ENCODE results near the gene CFD.
"Not testable (repeated sequence)": the region's sequence is repeated elsewhere in the genome, so short reads cannot be mapped to it uniquely, and the experiment has no call there.

The CFD gene

DNA sequence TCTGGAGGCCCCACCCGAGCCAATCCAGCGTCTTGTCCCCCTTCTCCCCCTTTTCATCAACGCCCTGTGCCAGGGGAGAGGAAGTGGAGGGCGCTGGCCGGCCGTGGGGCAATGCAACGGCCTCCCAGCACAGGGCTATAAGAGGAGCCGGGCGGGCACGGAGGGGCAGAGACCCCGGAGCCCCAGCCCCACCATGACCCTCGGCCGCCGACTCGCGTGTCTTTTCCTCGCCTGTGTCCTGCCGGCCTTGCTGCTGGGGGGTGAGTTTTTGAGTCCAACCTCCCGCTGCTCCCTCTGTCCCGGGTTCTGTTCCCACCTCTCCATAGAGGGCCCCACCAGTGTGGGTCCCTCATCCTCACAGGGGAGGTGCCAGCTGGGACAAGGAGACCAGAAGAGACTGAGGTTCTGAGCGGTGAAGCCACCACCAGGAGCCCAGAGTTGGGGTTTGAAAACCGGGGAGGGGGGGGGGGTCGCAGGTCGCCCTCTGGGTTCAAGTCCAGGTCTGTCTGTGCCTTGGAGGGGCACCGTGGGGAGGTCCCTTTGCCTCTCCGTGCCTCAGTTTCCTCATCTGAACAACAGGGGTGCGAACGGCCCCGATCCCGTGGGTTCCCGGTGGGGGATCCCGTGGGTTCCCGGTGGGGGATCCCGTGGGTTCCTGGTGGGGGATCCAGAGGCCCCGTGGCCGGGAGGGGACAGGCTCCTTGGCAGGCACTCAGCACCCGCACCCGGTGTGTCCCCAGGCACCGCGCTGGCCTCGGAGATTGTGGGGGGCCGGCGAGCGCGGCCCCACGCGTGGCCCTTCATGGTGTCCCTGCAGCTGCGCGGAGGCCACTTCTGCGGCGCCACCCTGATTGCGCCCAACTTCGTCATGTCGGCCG lies 7.1 kb upstream of the CFD start, which contains the start of gene ELANE:
Gene ELANE (plus strand): TSS at position 168 of the 878 bp plus-strand sequence. CDS start 26 bp downstream, at position 194.
- DNase-seq (ENCODE audit: extremely low read depth in 1 of 2, low read depth in 1 of 2) = no peak

DNA sequence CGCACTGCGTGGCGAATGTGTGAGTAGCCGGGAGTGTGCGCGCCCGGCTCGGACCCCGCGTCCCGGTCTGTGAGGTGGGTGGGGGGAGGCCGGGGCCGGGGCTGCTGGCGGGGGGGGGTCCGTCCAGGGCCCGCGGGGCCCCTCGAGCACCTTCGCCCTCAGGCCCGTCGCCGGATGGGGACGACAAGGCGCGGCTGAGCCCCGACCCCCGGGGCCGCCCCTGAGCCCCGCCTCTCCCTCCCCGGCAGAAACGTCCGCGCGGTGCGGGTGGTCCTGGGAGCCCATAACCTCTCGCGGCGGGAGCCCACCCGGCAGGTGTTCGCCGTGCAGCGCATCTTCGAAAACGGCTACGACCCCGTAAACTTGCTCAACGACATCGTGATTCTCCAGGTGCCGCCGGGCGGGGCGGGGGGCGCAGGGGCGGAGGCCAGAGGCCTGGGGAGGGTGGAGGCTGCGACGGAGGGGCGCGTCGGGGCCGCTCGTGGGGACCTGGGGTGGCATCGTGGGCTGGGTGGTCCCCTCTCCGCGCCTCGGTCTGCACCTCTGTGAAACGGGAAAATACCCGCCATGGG lies 6.4 kb upstream of the CFD start:
- no peak for DNase-seq (ENCODE audit: extremely low read depth in 1 of 2, low read depth in 1 of 2)

DNA sequence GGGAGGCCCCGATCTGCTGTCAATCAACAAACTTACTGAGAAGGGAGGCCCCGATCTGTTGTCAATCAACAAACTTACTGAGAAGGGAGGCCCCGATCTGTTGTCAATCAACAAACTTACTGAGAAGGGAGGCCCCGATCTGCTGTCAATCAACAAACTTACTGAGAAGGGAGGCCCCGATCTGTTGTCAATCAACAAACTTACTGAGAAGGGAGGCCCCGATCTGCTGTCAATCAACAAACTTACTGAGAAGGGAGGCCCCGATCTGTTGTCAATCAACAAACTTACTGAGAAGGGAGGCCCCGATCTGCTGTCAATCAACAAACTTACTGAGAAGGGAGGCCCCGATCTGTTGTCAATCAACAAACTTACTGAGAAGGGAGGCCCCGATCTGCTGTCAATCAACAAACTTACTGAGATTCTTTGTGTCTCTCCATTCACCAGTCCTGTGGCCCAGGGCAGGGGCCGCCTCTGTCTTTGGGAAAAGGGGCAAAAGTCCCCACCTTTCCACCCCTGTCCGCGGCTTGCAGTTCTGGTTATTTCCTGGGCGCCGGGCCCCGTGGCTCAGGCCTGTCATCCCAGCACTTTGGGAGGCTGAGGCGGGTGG lies 5.7 kb upstream of the CFD start:
- not testable (repeated sequence) for DNase-seq (ENCODE audit: extremely low read depth in 1 of 2, low read depth in 1 of 2)

DNA sequence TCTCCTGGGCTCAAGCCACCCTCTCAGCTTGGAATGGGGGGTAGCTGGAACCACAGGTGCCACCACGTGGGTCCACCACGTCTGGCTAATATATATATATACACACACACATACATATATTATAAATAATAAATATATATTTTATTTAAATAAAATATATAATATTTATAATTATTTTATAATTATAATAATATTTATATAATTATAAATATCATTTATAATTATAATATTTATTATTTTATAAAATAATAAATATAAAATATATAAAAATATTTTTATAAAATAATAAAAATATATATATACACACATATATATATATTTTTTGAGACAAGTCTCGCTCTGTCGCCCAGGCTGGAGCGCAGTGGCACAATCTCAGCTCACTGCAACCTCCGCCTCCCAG lies 4.9 kb upstream of the CFD start:
- DNase-seq (ENCODE audit: extremely low read depth in 1 of 2, low read depth in 1 of 2) = no peak

DNA sequence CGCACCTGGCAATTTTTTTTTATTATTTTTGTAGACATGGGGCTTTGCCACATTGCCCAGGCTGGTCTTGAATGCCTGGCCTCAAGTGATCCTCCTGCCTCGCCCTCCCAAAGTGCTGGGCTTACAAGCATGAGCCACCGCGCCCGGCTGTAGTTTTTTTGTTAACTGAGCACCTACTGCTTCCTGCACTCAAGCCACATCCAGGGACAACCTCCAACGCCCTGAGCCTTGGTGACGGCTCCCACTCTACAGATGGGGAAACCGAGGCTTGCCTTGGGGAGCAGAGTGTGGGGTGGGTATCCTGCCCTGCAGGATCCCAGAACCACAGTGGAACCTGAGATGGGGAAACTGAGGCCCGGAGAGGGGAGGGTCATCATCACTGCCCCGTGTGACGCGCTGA lies 4.3 kb upstream of the CFD start:
- DNase-seq (ENCODE audit: extremely low read depth in 1 of 2, low read depth in 1 of 2) = no peak

DNA sequence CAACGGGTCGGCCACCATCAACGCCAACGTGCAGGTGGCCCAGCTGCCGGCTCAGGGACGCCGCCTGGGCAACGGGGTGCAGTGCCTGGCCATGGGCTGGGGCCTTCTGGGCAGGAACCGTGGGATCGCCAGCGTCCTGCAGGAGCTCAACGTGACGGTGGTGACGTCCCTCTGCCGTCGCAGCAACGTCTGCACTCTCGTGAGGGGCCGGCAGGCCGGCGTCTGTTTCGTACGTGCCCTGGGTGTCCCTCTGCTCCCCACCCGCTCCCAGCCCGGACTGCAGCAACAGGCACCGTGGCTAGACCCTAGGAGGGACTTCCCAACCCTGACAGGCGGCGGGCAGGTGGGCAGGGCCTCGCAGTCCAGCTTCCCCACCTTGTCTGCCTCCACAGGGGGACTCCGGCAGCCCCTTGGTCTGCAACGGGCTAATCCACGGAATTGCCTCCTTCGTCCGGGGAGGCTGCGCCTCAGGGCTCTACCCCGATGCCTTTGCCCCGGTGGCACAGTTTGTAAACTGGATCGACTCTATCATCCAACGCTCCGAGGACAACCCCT lies 3.8 kb upstream of the CFD start:
- no peak for DNase-seq (ENCODE audit: extremely low read depth in 1 of 2, low read depth in 1 of 2)

DNA sequence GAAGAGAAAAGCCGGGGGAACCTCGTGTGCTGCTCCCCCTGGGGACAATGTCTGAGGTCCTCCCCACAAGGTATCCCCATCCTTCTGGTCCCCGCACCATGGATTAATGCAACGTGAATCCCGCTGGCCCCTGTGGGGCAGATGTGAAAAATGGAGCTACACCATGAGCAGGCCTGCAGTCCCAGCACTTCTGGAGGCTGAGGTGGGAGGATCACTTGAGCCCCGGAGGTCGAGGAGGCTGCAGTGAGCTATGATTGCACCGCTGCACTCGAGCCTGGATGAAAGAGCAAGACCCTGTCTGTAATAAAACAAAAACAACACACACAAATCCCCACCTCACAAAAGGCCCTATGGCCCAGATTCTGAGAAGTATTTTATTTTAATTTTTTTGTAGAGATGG lies 1.2 kb upstream of the CFD start:
- no peak for DNase-seq (ENCODE audit: extremely low read depth in 1 of 2, low read depth in 1 of 2)

DNA sequence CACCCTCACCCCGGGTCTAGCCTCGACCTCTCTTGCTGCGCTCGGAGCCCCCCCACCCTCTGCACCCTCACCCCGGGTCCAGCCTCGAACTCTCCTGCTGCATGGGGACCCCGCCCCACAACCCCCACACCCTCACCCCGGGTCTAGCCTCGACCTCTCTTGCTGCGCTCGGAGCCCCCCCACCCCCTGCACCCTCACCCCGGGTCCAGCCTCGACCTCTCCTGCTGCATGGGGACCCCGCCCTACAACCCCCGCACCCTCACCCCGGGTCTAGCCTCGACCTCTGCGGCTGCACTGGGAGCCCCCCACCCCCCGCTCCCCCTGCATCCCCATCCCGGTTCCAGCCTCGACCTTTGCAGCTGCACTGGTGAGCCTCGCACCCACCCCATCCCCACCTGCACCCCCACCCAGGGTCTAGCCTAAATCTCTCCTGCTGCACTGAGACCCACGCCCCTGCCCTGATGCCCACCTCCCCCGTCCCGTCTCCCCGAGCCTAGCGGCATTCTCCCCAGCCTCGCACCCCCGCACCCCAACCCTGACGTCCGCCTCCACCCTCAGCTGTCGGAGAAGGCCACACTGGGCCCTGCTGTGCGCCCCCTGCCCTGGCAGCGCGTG lies 1.8 kb downstream of the CFD start:
- no peak for DNase-seq (ENCODE audit: extremely low read depth in 1 of 2, low read depth in 1 of 2)

DNA sequence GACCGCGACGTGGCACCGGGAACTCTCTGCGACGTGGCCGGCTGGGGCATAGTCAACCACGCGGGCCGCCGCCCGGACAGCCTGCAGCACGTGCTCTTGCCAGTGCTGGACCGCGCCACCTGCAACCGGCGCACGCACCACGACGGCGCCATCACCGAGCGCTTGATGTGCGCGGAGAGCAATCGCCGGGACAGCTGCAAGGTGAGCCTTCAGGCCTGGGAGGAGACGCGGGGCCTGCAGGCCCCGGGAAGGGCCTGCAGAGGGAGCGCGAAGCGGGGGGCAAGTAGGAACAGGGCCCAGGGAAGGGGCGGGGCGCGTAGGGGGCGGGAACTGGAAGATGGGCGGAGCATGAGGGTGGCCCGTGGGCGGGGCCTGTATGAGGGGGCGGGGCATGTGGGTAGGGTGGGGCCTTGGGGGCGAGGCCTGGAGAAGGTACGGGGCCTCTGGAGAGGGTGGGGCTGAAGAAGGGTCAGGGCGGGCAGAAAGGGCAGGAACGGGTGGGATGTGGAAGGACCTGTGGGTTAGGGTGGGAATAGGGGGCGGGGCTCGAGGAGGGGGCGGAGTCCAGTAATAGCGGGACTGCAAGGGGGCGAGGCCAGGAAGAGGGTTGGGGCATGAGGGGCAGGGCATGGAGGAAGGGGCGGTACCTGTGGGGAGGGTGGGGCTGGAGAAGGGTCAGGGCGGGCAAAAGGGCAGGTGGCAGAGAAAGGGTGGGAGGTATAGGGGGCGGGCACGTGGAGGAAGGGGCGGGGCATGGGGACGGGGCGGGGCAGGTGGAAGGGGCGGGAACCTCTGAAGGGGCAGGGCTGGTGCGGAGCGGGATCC lies 2.5 kb downstream of the CFD start:
- peak; percentile 21 to 65 for DNase-seq (ENCODE audit: extremely low read depth in 1 of 2, low read depth in 1 of 2)

DNA sequence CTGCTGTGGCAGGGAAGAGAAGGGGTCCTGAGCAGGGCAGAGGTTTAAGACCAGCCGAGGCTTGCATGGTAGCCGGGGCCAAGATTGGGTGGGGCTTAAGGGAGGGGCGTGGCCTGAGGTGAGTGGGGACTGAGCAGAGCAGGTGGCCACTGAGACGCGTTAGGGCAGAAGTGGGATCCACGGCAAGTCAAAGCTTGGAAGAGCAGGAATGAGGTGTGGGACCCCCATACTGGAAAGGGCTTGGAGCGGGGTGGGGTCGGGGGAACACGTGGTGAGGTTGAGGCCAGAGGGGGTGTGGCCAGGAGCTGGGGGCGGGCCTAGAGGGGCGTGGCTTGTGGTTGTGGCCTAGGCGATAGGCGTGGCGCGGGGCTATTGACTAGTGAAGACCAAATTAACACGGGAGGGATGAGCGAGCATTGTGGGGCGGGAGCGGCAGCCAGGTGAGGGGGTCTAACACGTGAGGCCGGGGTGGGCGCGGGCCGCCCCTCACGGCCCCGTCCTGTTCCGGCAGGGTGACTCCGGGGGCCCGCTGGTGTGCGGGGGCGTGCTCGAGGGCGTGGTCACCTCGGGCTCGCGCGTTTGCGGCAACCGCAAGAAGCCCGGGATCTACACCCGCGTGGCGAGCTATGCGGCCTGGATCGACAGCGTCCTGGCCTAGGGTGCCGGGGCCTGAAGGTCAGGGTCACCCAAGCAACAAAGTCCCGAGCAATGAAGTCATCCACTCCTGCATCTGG lies 3.3 kb downstream of the CFD start:
- peak; percentile 45 to 73 for DNase-seq (ENCODE audit: extremely low read depth in 1 of 2, low read depth in 1 of 2)

DNA sequence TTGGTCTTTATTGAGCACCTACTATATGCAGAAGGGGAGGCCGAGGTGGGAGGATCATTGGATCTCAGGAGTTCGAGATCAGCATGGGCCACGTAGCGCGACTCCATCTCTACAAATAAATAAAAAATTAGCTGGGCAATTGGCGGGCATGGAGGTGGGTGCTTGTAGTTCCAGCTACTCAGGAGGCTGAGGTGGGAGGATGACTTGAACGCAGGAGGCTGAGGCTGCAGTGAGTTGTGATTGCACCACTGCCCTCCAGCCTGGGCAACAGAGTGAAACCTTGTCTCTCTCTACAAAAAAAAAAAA lies 3.8 kb downstream of the CFD start:
- DNase-seq (ENCODE audit: extremely low read depth in 1 of 2, low read depth in 1 of 2) = no peak

DNA sequence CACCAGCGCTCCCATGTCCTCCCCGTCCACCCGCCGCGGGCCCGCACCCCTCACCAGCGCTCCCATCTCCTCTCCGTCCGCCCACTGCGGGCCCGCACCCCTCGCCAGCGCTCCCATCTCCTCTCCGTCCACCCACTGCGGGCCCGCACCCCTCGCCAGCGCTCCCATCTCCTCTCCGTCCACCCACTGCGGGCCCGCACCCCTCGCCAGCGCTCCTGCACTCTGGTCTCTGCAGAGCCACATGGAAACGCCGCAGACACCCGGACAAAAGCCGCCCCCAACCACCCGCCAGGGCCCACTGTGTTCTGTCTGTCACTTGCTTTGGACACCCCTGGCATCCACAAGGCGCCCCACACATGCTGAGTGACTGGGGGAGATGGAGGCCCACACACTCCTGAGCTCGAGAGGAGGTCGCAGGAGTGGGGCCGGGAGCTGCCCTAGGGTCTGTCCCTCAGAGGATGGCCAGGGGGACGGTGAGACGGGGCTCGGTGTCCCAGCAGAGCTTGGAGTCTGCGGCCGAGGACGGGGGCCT lies 7.4 kb downstream of the CFD start:
- DNase-seq (ENCODE audit: extremely low read depth in 1 of 2, low read depth in 1 of 2) = no peak

DNA sequence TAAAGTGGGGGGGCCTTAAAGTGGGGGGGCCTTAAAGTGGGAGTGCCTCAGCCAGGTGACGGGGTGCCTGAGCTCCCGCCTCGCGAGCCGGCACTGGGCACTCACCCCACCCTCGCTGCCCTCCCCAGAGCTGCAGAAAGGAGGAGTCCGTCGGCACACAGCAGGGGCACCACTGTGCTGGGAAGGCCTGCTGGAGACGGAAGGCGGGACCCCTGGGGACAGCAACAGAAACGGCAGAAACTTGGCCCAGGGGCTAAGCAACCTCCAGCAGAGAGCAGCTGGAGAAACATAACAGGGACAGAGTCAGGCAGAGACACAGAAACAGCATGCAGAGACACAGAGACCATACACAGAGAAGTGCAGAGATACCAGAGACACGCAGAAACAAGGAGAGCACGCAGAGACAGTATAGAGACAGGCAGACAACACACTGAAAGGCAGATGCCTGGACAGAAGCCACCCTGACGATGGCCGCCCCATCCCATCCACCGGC lies 7.9 kb downstream of the CFD start:
- DNase-seq (ENCODE audit: extremely low read depth in 1 of 2, low read depth in 1 of 2) = no peak

DNA sequence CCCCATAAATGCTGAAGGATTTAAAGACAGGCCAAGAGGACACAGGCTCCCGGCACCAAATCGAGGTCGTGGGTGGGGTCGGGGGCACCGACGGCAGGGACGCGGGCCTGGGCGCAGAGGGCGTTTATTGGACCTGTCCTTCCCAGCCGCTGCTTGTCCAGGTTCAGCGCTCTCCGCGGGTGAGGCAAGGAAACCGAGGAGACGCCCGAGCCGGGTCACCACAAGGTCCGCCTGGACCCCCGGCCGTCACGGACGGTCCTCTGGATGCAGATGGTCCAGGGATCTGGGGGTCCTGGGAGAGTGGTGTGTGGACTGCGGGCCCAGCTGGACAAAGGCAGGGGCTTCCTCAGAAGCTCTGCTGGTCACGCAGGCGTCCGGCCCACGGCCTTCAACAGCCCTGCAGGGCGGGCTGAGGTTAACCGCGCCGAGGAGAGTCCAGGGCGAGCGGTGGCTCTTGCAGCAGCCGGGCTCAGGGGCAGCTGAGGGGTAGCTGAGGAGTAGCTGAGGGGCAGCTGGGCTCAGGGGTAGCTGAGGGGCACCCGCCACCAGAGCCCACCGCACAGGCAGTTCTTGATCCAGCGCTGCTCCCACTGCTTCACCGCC lies 8.5 kb downstream of the CFD start:
- no peak for DNase-seq (ENCODE audit: extremely low read depth in 1 of 2, low read depth in 1 of 2)

DNA sequence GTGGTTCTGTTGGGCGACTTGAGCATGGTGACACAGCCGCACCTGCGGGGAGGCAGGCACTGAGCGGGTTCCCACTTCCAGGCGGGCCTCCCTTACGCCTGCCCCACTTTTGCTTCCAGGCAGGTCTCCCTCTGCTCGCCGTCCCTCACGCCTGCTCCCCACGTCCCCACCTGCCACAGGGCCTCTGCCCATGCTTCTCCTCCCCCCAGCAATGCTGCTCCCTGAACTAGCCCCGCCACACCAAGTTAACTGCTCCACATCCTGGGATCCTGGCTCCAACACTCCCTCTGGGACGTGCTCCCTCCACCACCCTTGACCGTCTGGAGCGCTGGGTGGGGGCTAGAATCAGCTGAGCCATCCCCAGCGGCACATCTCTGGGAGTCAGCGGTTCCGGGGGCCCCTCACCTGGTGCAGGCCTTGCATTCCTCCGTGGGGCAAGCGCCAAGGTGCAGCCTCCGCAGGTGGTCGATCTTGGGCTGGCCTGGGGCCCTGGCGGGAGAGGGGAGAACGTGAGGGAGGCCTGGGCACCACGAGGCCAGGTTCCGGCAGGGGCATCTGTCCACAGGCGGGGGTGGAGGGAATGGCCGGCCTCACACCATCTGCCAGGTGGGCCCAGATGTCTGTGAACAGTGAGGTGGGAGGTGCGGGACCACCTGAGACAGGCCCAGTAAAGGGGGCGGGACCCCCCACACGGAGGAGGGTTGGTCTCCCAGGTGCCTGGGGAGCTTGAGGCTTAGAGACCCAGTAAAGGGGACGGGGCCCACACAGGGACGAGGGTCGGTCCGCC lies 9.2 kb downstream of the CFD start:
- DNase-seq (ENCODE audit: extremely low read depth in 1 of 2, low read depth in 1 of 2) = no peak

DNA sequence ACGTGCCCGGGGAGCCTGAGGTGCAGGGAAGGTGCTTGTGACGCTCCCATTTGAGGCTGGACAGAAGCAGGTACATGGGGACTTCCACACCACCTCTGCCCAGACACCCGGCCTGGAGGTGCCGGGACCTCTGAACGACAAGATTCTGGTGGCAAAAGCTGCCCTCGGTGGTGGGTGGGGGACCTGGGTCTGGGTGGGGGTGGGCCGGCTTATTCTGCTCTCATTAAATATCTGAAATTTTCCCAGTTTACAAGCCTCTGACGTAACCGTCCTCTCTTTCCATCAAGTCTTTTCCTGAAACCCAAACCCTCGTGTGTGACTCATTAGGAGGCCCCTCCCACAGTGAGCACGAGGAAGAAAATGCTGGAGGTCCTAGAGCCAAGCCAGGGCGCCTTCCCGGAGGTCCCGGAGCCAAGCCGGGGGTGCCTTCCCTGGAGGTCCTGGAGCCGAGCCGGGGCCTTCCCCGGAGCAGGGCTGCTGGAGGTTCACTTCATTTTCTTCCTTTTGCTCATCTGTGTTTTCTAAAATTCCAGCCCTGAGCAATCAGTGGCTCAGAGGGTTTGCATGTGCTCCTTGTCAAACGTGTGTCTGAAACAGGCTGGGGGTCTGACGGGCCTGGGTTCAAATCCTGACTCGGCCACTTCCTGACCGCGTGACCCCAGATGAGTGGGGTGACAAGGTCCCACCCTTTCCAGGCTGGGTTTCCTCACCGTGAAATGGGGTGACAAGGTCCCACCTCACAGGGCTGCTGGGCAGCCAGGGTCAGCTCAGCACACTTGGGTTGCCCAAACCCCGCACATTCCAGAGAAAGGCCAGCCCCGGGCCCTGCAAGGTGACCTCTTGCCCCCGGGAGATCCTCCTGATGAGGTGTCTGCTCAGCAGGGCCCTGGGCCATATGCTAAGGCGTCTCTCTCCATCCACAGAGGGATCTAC lies 10.0 kb downstream of the CFD start:
- DNase-seq (ENCODE audit: extremely low read depth in 1 of 2, low read depth in 1 of 2) = no peak

DNA sequence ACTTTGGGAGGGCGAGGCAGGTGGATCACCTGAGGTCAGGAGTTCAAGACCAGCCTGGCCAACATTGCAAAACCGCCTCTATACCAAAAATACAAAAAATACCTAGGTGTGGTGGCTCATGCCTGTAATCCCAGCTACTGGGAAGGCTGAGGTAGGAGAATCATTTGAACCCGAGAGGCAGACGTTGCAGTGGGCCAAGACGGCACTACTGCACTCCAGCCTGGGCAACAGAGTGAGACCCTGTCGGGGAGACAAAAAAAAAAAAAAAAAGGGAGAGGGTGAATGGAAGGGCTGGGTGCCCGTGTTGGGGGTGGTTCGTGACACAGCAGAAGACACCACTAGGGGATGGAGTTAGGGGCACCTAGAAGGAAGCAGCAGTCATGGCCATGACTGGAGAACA lies 10.8 kb downstream of the CFD start:
- DNase-seq (ENCODE audit: extremely low read depth in 1 of 2, low read depth in 1 of 2) = no peak

All from stimulated activated CD8-positive, alpha-beta memory T cell treated with anti-CD3 and anti-CD28 coated beads, Interleukin-7, amount 100 ng/mL, for 48 hours (primary cell).